GM10847 (cell line): ENCODE data around the gene MPHOSPH8.

Source experiments
- POLR2A ChIP-seq: IDR thresholded peaks from 2 replicates; pipeline ENCODE4 v1.6.1; 2011; ENCODE audit not compliant: insufficient read length; ENCODE audit errors: extremely low read depth

The MPHOSPH8 gene

GRCh38 chr13:19607523-19608078, 25.9 kb upstream of the MPHOSPH8 start:
- no peak for TF ChIP-seq POLR2A

- no peak for TF ChIP-seq POLR2A
Measured at GRCh38 chr13:19618977-19619376, 14.5 kb upstream of the MPHOSPH8 start.

GRCh38 chr13:19622193-19622592, 11.3 kb upstream of the MPHOSPH8 start:
- no peak for TF ChIP-seq POLR2A

- no peak for TF ChIP-seq POLR2A
Measured at GRCh38 chr13:19624265-19624664, 9.2 kb upstream of the MPHOSPH8 start.

GRCh38 chr13:19632915-19633478, 462 bp upstream of the MPHOSPH8 start:
- peak; percentile 69 for TF ChIP-seq POLR2A

- no peak for TF ChIP-seq POLR2A
Measured at GRCh38 chr13:19634256-19634740, 839 bp downstream of the MPHOSPH8 start.

GRCh38 chr13:19643652-19644051, 10.2 kb downstream of the MPHOSPH8 start:
- no peak for TF ChIP-seq POLR2A

- no peak for TF ChIP-seq POLR2A
Measured at GRCh38 chr13:19645000-19645399, 11.5 kb downstream of the MPHOSPH8 start.

- no peak for TF ChIP-seq POLR2A
Measured at GRCh38 chr13:19646063-19646462, 12.6 kb downstream of the MPHOSPH8 start.

GRCh38 chr13:19650742-19651141, 17.3 kb downstream of the MPHOSPH8 start:
- TF ChIP-seq POLR2A = no peak

GRCh38 chr13:19657872-19658591, 24.6 kb downstream of the MPHOSPH8 start:
- no peak for TF ChIP-seq POLR2A

GRCh38 chr13:19658831-19659230, 25.4 kb downstream of the MPHOSPH8 start:
- TF ChIP-seq POLR2A = no peak

GRCh38 chr13:19661126-19661525, 27.7 kb downstream of the MPHOSPH8 start:
- TF ChIP-seq POLR2A = no peak

GRCh38 chr13:19661561-19661960, 28.1 kb downstream of the MPHOSPH8 start:
- no peak for TF ChIP-seq POLR2A

GRCh38 chr13:19663416-19663979, 30.0 kb downstream of the MPHOSPH8 start:
- TF ChIP-seq POLR2A = no peak
